Natural killer cell treated with Interleukin-12 subunit alpha and Interleukin-12 subunit beta and Interleukin-15 and Interleukin-18, amount 100 ng/mL, for 72 hours (primary cell): Measurements from ENCODE around the gene FAM149B1. TPM values are rescaled to one million over a fixed set of nuclear protein-coding genes. Genes with fewer than 3 reads are reported as not detected.

Experiments
- ATAC-seq, 2 donors: fragments of 150-1000 bp; cut with Tn5 transposase in 1 of 2; sonication (Bioruptor Pico), chemical (Tn5 transposase) in 1 of 2; 2 replicates each; pipeline ENCODE4 v1.10.0; 2021
- DNase-seq: peaks from one replicate; pipeline ENCODE4 v3.0.0; 2022; ENCODE audit warnings: low spot score
- H3K27ac Mint-ChIP-seq, 2 donors: 1 replicate in 1 of 2; 2 replicates in 1 of 2; pipeline ENCODE4 v1.8.0; 2022; ENCODE audit warnings: mixed read lengths in 2 of 2, mild to moderate bottlenecking in 1 of 2, moderate library complexity in 1 of 2
- H3K27me3 Mint-ChIP-seq, 2 donors: 1 replicate in 1 of 2; 2 replicates in 1 of 2; pipeline ENCODE4 v1.8.0; 2022; ENCODE audit warnings: mixed read lengths in 2 of 2
- H3K36me3 Mint-ChIP-seq: one replicate; pipeline ENCODE4 v1.8.0; 2022; ENCODE audit warnings: mixed read lengths
- H3K4me1 Mint-ChIP-seq, 2 donors: 1 replicate in 1 of 2; 2 replicates in 1 of 2; pipeline ENCODE4 v1.8.0; 2022; ENCODE audit warnings: low read depth in 2 of 2, mixed read lengths in 2 of 2, mild to moderate bottlenecking in 1 of 2
- H3K4me3 Mint-ChIP-seq: one replicate; pipeline ENCODE4 v1.8.0; 2022; ENCODE audit warnings: mixed read lengths
- H3K9me3 Mint-ChIP-seq: 2 replicates; pipeline ENCODE4 v1.8.0; 2022; ENCODE audit warnings: mixed read lengths
- total RNA-seq, 2 donors: library from RNA; stranded (reverse); gene quantifications; one replicate each; pipeline ENCODE4 v1.2.3, GENCODE V29; 2022

The FAM149B1 gene
- total RNA-seq, 2 donors from 2014 or later: 12.3 to 13.4 TPM

GRCh38 chr10:73205081-73205480 is 37.2 kb downstream of the FAM149B1 start:
- DNase-seq (no peak), ATAC-seq (no peak)
- Mint-ChIP-seq H3K36me3 (peaks cover 6% of the 10 kb centered on the region), H3K27ac (no peak overlapping the region), H3K4me1 (no peaks in the 10 kb centered on the region), H3K9me3 (no peaks in the 10 kb centered on the region), H3K4me3 (no peak overlapping the region), H3K27me3 (no peaks in the 10 kb centered on the region)

GRCh38 chr10:73205890-73206289 is 38.0 kb downstream of the FAM149B1 start:
- no peaks in the 10 kb centered on the region for H3K27me3 Mint-ChIP-seq
- no peaks in the 10 kb centered on the region for H3K9me3 Mint-ChIP-seq
- H3K4me1 Mint-ChIP-seq: no peaks in the 10 kb centered on the region
- no peak for DNase-seq
- no peak overlapping the region for H3K4me3 Mint-ChIP-seq
- H3K36me3 Mint-ChIP-seq: peaks cover 6% of the 10 kb centered on the region
- ATAC-seq: no peak
- H3K27ac Mint-ChIP-seq: no peak overlapping the region

- no peak overlapping the region for H3K27ac Mint-ChIP-seq
- H3K36me3 Mint-ChIP-seq: peaks cover 6% of the 10 kb centered on the region
- no peaks in the 10 kb centered on the region for H3K27me3 Mint-ChIP-seq
- H3K4me1 Mint-ChIP-seq: no peaks in the 10 kb centered on the region
- H3K4me3 Mint-ChIP-seq: no peak overlapping the region
- no peaks in the 10 kb centered on the region for H3K9me3 Mint-ChIP-seq
- DNase-seq: no peak
- no peak for ATAC-seq
Observed at GRCh38 chr10:73206385-73206784, 38.5 kb downstream of the FAM149B1 start.

GRCh38 chr10:73207883-73208282 is 40.0 kb downstream of the FAM149B1 start:
- ATAC-seq (no peak), DNase-seq (no peak)
- Mint-ChIP-seq H3K4me3 (no peak overlapping the region), H3K27me3 (no peaks in the 10 kb centered on the region), H3K27ac (no peak overlapping the region), H3K9me3 (no peaks in the 10 kb centered on the region), H3K4me1 (no peaks in the 10 kb centered on the region), H3K36me3 (peaks cover 6% of the 10 kb centered on the region)

GRCh38 chr10:73209705-73210104 is 41.8 kb downstream of the FAM149B1 start:
- Mint-ChIP-seq H3K27me3 (no peaks in the 10 kb centered on the region), H3K27ac (no peak overlapping the region), H3K36me3 (peaks cover 11% of the 10 kb centered on the region), H3K4me1 (no peaks in the 10 kb centered on the region), H3K9me3 (no peaks in the 10 kb centered on the region), H3K4me3 (no peak overlapping the region)
- DNase-seq (no peak), ATAC-seq (no peak)

GRCh38 chr10:73210395-73211105 is 42.6 kb downstream of the FAM149B1 start:
- H3K27ac Mint-ChIP-seq: no peak overlapping the region
- no peaks in the 10 kb centered on the region for H3K27me3 Mint-ChIP-seq
- H3K4me3 Mint-ChIP-seq: no peak overlapping the region
- no peak for ATAC-seq
- peaks cover 11% of the 10 kb centered on the region for H3K36me3 Mint-ChIP-seq
- no peaks in the 10 kb centered on the region for H3K9me3 Mint-ChIP-seq
- no peak for DNase-seq
- no peaks in the 10 kb centered on the region for H3K4me1 Mint-ChIP-seq

- ATAC-seq: no peak
Observed at GRCh38 chr10:73211106-73211811, 43.3 kb downstream of the FAM149B1 start.

GRCh38 chr10:73215749-73216148 is 47.8 kb downstream of the FAM149B1 start:
- peaks cover 16% of the 10 kb centered on the region for H3K36me3 Mint-ChIP-seq
- H3K27me3 Mint-ChIP-seq: no peaks in the 10 kb centered on the region
- ATAC-seq (no peak), DNase-seq (no peak)
- peaks cover 0 to under 1% of the 10 kb centered on the region in 2 donors for H3K4me1 Mint-ChIP-seq
- H3K4me3 Mint-ChIP-seq: no peak overlapping the region
- no peaks in the 10 kb centered on the region for H3K9me3 Mint-ChIP-seq
- no peak overlapping the region for H3K27ac Mint-ChIP-seq

More at GRCh38 chr10:73211106-73211811, 43.3 kb downstream of the FAM149B1 start:
- H3K36me3 Mint-ChIP-seq: peaks cover 11% of the 10 kb centered on the region
- H3K9me3 Mint-ChIP-seq: no peaks in the 10 kb centered on the region
- H3K27me3 Mint-ChIP-seq: no peaks in the 10 kb centered on the region
- no peak overlapping the region for H3K27ac Mint-ChIP-seq
- no peak for DNase-seq
- H3K4me3 Mint-ChIP-seq: no peak overlapping the region
- H3K4me1 Mint-ChIP-seq: no peaks in the 10 kb centered on the region

- H3K4me1 Mint-ChIP-seq: peaks cover 0 to 2% of the 10 kb centered on the region in 2 donors
- no peaks in the 10 kb centered on the region for H3K9me3 Mint-ChIP-seq
- H3K4me3 Mint-ChIP-seq: no peak overlapping the region
- H3K36me3 Mint-ChIP-seq: peaks cover 16% of the 10 kb centered on the region
- ATAC-seq (no peak), DNase-seq (no peak)
- H3K27ac Mint-ChIP-seq: no peak overlapping the region
- no peaks in the 10 kb centered on the region for H3K27me3 Mint-ChIP-seq
Observed at GRCh38 chr10:73217628-73218027, 49.7 kb downstream of the FAM149B1 start.

- H3K4me1 Mint-ChIP-seq: peaks cover 0 to 2% of the 10 kb centered on the region in 2 donors
- no peak overlapping the region for H3K4me3 Mint-ChIP-seq
- no peak for ATAC-seq
- no peaks in the 10 kb centered on the region for H3K9me3 Mint-ChIP-seq
- peaks cover 16% of the 10 kb centered on the region for H3K36me3 Mint-ChIP-seq
- no peak overlapping the region for H3K27ac Mint-ChIP-seq
- H3K27me3 Mint-ChIP-seq: no peaks in the 10 kb centered on the region
- no peak for DNase-seq
Observed at GRCh38 chr10:73218431-73219191, 50.7 kb downstream of the FAM149B1 start.

- no peak overlapping the region for H3K27ac Mint-ChIP-seq
- H3K36me3 Mint-ChIP-seq: peaks cover 13% of the 10 kb centered on the region
- no peaks in the 10 kb centered on the region for H3K27me3 Mint-ChIP-seq
- H3K4me3 Mint-ChIP-seq: no peak overlapping the region
- no peak for DNase-seq
- ATAC-seq: no peak
- H3K4me1 Mint-ChIP-seq: peaks cover 0 to 2% of the 10 kb centered on the region in 2 donors
- no peaks in the 10 kb centered on the region for H3K9me3 Mint-ChIP-seq
Observed at GRCh38 chr10:73219384-73219783, 51.5 kb downstream of the FAM149B1 start.

- ATAC-seq (no peak), DNase-seq (no peak)
- H3K27ac Mint-ChIP-seq: no peak overlapping the region
- H3K36me3 Mint-ChIP-seq: peaks cover 8% of the 10 kb centered on the region
- H3K9me3 Mint-ChIP-seq: no peaks in the 10 kb centered on the region
- H3K27me3 Mint-ChIP-seq: no peaks in the 10 kb centered on the region
- peaks cover 0 to 2% of the 10 kb centered on the region in 2 donors for H3K4me1 Mint-ChIP-seq
- H3K4me3 Mint-ChIP-seq: no peak overlapping the region
Observed at GRCh38 chr10:73220989-73221388, 53.1 kb downstream of the FAM149B1 start.

GRCh38 chr10:73225518-73225917 is 57.6 kb downstream of the FAM149B1 start:
- Mint-ChIP-seq H3K9me3 (no peaks in the 10 kb centered on the region), H3K4me1 (peaks cover 0 to 2% of the 10 kb centered on the region in 2 donors), H3K4me3 (no peak overlapping the region), H3K36me3 (peaks cover 4% of the 10 kb centered on the region), H3K27ac (no peak overlapping the region), H3K27me3 (no peaks in the 10 kb centered on the region)
- ATAC-seq: no peak
- no peak for DNase-seq

- H3K9me3 Mint-ChIP-seq: no peaks in the 10 kb centered on the region
- H3K4me1 Mint-ChIP-seq: no peaks in the 10 kb centered on the region
- ATAC-seq: no peak
- H3K4me3 Mint-ChIP-seq: no peak overlapping the region
- no peaks in the 10 kb centered on the region for H3K27me3 Mint-ChIP-seq
- DNase-seq: no peak
- no peak overlapping the region for H3K27ac Mint-ChIP-seq
- peaks cover 7% of the 10 kb centered on the region for H3K36me3 Mint-ChIP-seq
Observed at GRCh38 chr10:73226663-73227062, 58.7 kb downstream of the FAM149B1 start.
